D721Med (cell line): ENCODE measurements around the gene EDARADD.

Source experiments
- DNase-seq: peaks from one replicate; pipeline ENCODE4 v3.0.0; 2011; ENCODE audit warnings: low spot score; ENCODE audit not compliant: insufficient read length
- FAIRE-seq: peaks from 2 replicates; lab custom pipeline; 2011; peaks lifted over from hg19 to GRCh38; lab: Jason Lieb, UNC
- TF ChIP-seq, protein P1 (sequence below): IDR thresholded peaks from 2 replicates; pipeline ENCODE4 v1.5.1; 2012; ENCODE audit warnings: mild to moderate bottlenecking, control low read depth; ENCODE audit not compliant: insufficient read depth; ENCODE audit errors: missing control alignments

EDARADD gene

DNA sequence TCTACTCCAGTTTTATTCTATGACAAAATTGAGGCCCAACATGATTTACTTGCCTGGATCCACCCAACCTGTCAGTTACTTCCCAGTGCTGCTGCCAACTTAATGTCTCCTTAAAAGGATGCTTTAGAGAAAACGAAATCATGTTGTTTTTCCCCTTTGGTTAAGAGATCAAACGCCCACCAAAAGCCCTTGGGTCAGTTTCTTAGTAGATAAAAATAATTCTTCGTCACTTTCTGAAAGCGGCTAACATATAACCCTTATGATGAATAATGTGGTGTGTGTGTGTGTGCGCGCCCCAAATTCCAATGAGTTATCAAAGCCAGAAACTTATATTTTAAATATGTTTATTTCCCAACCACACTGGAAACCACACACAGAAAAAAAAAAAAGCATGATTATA is 77.0 kb downstream of the EDARADD start:
- no peak for FAIRE-seq
- DNase-seq, result no peak
- TF ChIP-seq, protein P1, sequence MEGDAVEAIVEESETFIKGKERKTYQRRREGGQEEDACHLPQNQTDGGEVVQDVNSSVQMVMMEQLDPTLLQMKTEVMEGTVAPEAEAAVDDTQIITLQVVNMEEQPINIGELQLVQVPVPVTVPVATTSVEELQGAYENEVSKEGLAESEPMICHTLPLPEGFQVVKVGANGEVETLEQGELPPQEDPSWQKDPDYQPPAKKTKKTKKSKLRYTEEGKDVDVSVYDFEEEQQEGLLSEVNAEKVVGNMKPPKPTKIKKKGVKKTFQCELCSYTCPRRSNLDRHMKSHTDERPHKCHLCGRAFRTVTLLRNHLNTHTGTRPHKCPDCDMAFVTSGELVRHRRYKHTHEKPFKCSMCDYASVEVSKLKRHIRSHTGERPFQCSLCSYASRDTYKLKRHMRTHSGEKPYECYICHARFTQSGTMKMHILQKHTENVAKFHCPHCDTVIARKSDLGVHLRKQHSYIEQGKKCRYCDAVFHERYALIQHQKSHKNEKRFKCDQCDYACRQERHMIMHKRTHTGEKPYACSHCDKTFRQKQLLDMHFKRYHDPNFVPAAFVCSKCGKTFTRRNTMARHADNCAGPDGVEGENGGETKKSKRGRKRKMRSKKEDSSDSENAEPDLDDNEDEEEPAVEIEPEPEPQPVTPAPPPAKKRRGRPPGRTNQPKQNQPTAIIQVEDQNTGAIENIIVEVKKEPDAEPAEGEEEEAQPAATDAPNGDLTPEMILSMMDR, result no peak

DNA sequence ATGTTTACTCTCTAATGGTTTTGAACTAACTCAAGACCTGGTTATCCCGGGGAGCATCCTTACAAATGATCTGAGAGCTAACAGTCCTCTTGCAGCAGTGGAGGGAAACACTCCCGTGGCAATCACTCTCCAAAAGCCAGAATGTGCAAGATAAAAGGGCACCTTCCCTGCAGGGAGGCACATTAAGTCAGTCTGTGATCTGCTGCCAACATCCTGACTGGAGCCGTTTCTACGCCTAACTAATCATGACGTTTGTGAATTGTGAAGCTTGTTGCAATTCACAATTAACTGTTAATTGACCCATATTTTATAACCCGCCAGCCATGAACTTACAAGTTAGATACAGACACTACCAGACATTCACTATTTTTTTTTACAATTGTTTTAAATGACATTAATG is 77.6 kb downstream of the EDARADD start:
- DNase-seq (no peak), FAIRE-seq (peak; percentile 51)
- TF ChIP-seq, protein P1, result no peak

DNA sequence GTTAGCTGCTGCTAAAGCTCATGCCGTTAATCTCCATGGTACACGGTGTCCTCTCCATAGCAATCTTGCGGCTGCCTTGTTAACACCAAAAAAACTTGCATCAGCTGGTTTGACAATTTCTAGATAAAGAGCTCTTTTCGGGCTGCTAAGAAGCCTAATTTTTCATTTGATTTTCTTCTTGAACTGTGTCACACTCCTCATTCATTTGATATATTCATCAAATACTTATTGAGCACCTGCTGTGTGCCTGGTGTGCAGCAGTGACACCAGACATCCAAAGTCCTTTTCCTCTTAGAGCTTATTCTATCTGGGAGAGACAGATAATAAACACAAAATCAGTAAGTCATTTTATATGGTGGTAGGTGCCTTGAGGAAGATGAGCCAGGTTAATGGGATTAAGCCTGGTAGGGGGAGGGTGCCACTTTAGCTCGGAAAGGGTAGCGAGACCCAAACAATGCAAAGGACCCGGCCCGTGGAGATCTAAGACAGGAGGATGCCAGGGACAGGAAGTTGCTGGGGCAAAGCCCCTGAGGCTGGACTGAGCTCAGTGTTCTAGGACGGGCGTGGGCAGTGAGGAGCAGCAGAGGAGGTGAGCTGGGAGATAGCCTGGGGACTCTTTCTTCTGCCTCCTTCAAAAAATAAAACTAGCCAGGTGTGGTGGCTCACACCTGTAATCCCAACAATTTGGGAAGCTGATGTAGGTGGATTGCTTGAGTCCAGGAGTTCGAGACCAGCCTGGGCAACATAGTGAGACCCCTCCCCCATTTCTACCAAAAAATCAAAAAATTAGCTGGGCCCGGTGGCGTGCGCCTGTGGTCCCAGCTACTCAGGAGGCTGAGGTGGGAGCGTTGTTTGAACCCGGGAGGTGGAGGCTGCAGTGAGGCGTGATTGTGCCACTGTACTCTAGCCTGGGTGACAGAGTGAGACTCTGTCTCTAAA is 79.0 kb downstream of the EDARADD start:
- FAIRE-seq (no peak), DNase-seq (no peak)
- TF ChIP-seq, protein P1, result no peak

DNA sequence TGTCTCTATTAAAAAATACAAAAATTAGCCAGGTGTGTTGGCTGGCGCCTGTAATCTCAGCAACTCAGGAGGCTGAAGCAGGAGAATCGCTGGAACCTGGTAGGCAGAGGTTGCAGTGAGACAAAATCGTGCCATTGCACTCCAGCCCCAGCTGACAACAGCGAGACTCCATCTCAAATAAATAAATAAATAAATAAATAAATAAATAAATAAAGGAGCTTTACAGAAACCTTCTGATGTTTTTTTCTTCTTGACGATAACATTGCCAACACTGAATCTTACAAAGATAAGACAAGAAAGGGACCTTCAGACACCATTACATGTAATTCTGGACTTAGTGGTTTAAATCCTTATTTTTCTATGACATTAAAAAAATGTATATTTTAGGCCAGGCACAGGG is 81.9 kb downstream of the EDARADD start:
- FAIRE-seq, result no peak
- no peak for DNase-seq
- TF ChIP-seq, protein P1, result no peak

DNA sequence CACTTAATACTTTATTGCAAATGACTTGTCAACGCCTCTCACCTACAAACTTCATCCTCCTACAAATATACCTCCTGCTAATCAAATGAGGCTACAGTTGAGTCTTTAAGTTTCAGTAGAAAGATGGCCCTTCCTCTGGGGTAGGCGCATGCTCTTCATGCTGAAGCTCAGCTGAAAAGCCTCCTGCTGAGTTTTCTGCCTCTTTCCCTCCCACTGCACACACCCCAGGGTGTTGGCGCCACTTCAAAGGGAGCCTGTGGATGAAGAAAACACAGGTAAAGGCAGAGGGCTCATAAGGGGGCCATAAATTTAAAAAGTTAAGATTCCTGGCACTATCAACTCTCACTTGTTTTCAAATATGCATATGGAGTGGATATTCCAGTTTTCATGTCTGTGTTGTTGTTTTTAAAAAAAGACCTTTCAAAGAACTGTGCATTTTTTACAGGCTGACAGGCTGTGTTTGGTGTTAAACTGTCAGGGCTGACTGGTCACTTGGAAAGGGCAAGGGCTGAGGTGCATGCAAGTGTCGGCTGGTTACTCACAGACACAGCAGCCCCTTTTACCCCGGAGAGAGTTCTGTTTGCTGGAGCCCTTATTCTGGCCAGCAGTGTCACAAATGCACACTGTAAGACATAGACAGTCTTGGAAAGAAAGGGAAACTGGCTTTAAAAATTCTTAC is 86.8 kb downstream of the EDARADD start:
- FAIRE-seq (no peak), DNase-seq (no peak)
- TF ChIP-seq, protein P1, result no peak

DNA sequence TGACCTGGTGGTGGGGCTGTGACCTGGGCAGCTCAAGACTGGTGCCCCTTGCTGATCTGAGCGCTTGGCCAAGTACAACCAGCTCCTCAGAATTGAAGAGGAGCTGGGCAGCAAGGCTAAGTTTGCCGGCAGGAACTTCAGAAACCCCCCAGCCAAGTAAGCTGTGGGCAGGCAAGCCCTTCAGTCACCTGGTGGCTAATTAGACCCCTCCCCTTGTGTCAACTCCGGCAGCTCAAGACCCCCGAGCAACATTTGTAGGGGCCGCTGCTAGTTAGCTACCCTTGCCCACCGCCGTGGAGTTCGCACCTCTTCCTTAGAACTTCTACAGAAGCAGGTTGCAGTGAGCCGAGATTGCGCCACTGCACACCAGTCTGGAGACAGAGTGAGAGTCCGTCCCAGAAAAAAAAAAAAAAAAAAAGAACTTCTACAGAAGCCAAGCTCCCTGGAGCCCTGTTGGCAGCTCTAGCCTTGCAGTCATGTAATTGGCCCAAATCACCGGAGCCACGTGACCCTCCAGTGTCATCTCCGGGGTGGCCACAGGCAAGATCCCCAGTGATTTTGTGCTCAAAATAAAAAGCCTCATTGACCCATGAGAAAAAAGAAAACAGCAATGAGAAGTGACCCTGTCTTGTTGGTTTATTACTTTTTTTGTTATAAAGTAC is 90.4 kb downstream of the EDARADD start:
- DNase-seq (no peak), FAIRE-seq (no peak)
- TF ChIP-seq, protein P1, result no peak
